ENCODE results near the gene RECK.

RECK gene

DNA sequence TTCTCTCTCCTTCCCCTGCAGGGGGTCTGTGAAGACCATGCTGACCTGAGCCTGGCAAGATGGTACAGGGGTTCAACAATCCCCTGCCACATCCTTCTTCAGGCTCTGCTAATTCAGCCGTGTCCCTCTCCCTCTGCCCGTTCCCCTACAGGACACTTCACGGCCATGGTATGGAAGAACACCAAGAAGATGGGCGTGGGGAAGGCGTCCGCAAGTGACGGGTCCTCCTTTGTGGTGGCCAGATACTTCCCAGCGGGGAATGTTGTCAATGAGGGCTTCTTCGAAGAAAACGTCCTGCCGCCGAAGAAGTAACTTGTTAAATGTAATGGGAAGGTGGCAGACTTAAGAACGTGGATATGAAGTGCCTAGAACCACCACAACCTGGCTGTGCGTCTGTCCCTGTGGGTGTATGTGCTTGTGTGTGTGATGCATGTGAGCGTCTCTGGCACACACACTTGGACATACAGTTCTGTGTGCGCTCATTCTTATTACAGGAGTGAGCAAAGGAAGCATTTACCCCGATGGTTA is 125.6 kb downstream of the RECK start:
- no peak overlapping the region for H3K27ac ChIP-seq

DNA sequence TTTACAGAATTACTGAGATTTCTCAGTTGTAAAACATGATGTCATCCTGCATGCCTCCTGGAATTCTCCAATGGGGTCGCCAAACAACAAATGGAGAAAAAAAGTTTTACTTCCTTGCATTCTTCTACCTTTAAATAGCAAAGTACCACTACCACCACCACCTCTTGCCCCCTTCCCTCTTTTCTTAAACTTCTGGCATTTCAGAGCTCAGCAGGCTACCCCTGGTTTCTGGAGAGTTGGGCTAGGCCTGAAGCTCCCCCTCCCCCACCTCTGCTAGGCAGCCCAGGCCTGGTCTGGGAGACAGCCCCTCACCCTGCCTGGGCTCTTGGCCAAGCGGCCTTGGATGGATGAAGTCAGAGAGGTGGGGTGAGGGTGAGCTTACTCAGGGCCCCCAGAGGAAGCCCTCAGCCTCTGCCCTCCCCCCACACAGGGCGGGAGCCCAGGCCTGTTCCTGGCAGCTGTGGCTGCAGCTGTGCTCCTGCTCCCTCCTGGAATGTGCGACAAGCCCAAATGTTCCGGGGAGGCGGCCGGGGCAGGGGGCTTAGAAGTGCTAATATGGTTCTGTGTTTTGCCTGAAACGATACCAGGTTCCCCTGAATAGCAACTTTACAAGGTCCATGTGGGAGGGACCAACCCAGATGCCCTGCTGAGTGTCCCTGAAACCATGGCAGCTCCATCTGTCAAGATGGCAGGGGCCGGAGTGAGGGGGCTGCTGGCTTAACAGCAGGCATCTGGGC is 126.5 kb downstream of the RECK start:
- no peak overlapping the region for H3K27ac ChIP-seq
- TF ChIP-seq, protein P1, sequence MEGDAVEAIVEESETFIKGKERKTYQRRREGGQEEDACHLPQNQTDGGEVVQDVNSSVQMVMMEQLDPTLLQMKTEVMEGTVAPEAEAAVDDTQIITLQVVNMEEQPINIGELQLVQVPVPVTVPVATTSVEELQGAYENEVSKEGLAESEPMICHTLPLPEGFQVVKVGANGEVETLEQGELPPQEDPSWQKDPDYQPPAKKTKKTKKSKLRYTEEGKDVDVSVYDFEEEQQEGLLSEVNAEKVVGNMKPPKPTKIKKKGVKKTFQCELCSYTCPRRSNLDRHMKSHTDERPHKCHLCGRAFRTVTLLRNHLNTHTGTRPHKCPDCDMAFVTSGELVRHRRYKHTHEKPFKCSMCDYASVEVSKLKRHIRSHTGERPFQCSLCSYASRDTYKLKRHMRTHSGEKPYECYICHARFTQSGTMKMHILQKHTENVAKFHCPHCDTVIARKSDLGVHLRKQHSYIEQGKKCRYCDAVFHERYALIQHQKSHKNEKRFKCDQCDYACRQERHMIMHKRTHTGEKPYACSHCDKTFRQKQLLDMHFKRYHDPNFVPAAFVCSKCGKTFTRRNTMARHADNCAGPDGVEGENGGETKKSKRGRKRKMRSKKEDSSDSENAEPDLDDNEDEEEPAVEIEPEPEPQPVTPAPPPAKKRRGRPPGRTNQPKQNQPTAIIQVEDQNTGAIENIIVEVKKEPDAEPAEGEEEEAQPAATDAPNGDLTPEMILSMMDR (IDR thresholded peaks at IDR 0.05) = no peak
- no peak for TF ChIP-seq ZFX (IDR thresholded peaks at IDR 0.05; ENCODE audit: borderline replicate concordance)

More for the DNA sequence above, 125.6 kb downstream of the RECK start:
- no peak for TF ChIP-seq ZFX (IDR thresholded peaks at IDR 0.05; ENCODE audit: borderline replicate concordance)
- TF ChIP-seq, protein P1 (IDR thresholded peaks at IDR 0.05) = no peak

DNA sequence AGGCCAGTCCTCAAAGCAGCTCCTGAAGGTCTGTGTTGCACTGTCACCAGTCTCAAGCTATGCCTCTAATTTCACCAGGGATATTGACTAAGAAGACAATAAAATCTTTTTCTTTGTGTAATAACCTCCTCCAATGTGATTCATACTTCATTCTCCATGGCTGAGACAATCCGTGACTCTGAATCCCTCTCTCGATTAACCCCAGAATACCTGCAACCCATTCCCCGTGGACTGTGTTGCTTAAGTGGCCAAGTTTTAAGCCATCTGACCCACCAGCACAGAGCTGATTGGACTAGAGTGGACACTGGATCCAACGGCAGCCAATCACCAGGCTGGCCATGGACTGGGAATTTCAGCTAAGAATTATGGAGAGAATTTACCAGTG is 127.1 kb downstream of the RECK start:
- TF ChIP-seq ZFX (IDR thresholded peaks at IDR 0.05; ENCODE audit: borderline replicate concordance) = no peak
- TF ChIP-seq, protein P1 (IDR thresholded peaks at IDR 0.05) = no peak
- H3K27ac ChIP-seq = no peak overlapping the region

DNA sequence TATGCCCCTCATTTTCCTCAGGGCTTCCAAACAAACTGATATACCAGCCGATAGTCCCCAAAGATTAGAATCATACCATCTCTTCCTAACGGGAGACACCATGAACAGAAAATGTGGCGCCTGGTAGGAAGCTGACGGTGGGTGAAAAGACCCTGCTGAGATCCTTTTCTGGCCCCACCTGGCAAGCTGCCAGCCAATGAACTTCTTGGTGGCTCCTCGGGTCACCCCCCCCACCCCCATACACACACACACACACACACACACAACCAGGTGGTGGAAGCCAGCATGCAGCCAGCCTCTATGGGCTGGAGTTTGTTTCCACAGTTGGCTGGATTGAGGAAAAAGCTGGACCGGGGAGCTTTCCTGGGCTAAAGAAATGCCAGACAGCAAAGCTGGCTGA is 127.7 kb downstream of the RECK start:
- H3K27ac ChIP-seq = no peak overlapping the region
- TF ChIP-seq, protein P1 (IDR thresholded peaks at IDR 0.05) = no peak
- no peak for TF ChIP-seq ZFX (IDR thresholded peaks at IDR 0.05; ENCODE audit: borderline replicate concordance)

DNA sequence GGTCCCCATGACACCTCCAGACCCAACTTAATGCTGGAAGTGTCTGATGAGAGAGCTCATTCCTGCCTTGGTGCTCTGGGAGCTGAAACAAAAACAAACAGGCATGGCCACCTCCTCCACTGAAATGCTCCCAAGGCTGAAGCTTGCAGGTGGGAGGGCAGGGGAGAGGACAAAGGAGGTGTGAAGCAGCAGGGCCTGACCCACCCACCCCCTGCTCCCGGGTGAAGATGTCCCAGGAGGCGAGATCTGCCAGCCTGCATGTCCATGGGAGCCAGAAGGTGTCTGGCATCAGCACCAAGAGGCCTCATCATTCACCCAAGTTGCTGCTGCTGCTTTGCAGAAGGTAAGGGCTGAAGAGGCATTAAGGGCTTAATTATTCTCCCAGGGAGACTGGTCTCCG is 128.3 kb downstream of the RECK start:
- no peak for TF ChIP-seq ZFX (IDR thresholded peaks at IDR 0.05; ENCODE audit: borderline replicate concordance)
- TF ChIP-seq, protein P1 (IDR thresholded peaks at IDR 0.05) = no peak
- H3K27ac ChIP-seq = no peak overlapping the region

DNA sequence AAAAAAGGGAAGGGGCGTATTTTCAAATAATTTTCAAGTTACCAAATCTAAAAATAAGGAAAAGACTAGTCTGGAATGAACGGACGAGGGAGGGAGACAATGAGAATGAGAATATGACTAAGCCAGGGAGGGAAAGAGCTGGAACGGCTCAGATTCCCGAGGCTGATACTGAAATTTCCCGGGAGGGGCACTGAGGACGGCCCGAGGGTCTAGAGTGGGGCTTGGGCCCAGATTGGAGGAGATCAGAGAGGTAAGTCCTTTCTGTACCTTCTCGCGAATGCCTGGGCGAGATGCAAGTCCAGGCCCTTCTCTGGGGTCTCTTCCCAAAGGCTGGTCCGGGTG is 129.1 kb downstream of the RECK start:
- TF ChIP-seq ZFX (IDR thresholded peaks at IDR 0.05; ENCODE audit: borderline replicate concordance) = no peak
- TF ChIP-seq, protein P1 (IDR thresholded peaks at IDR 0.05) = no peak
- H3K27ac ChIP-seq = no peak overlapping the region

DNA sequence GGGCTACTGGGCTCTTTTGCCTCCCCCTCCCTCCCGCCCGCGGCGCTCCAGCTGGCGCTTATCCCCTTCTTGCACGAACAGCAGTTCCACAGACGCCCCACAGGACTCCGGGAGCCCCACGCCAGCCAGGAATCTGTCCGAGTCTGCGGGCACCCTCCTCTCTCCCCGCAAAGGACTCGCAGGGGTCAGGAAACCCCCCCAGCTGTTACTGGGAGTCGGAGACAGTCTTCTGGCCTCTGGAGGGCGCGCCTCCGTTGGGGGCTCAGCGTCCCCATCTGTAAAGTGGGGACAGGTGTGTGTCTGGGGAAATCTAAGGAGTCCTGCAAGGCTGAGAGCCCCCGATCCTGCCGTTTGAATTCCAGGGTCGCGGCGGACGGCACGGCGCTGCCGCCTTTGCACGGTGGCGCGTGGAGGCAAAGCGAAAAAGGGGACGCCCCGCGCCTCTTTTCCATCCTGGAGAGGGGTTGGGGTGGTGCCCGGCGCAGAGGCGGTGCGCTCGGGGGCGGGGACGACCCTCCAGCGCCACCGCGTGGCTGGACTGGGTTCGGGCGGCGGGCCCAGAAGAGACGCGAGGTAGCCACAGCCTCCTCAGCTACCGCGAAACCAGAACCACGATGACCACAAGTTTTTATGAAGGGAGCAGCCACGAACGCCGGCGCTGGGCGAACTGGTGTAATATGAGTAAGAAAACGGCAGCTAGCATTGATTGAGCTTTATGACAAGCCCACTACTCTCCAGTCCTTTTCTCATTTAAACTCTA is 129.6 kb downstream of the RECK start:
- TF ChIP-seq, protein P1 (IDR thresholded peaks at IDR 0.05) = peak; percentile 98
- TF ChIP-seq ZFX (IDR thresholded peaks at IDR 0.05; ENCODE audit: borderline replicate concordance) = no peak
- no peak overlapping the region for H3K27ac ChIP-seq
